H9 (cell line): Measurements from ENCODE around the gene TBC1D17. TPM values are rescaled to one million over a fixed set of nuclear protein-coding genes. Genes with fewer than 3 reads are reported as not detected.

Experiments used
- DNase-seq: peaks from one replicate; pipeline ENCODE4 v3.0.0-alpha.2; 2017
- H2AFZ ChIP-seq: one replicate; pipeline ENCODE4 v1.6.1; 2013; ENCODE audit warnings: mild to moderate bottlenecking, low read length, control low read depth, moderate library complexity
- H2AK5ac ChIP-seq: 2 replicates; pipeline ENCODE4 v1.6.1; 2013; ENCODE audit warnings: low read length, control low read depth, mixed read lengths; ENCODE audit not compliant: insufficient read length
- H2BK120ac ChIP-seq: one replicate; pipeline ENCODE4 v1.6.1; 2013; ENCODE audit warnings: low read depth, mild to moderate bottlenecking, low read length, control low read depth, inconsistent platforms; ENCODE audit not compliant: poor library complexity, severe bottlenecking
- H2BK12ac ChIP-seq: 2 replicates; pipeline ENCODE4 v1.6.1; 2013; ENCODE audit warnings: low read length, control low read depth, mixed read lengths, low read depth; ENCODE audit not compliant: insufficient read length
- H2BK15ac ChIP-seq: 2 replicates; pipeline ENCODE4 v1.6.1; 2013; ENCODE audit warnings: low read depth, low read length, control low read depth
- H2BK20ac ChIP-seq: one replicate; pipeline ENCODE4 v1.6.1; 2013; ENCODE audit warnings: low read depth, mild to moderate bottlenecking, low read length, control low read depth, inconsistent platforms; ENCODE audit not compliant: poor library complexity, severe bottlenecking
- H2BK5ac ChIP-seq: 2 replicates; pipeline ENCODE4 v1.6.1; 2013; ENCODE audit warnings: low read length, control low read depth, mixed read lengths; ENCODE audit not compliant: insufficient read length
- H3K14ac ChIP-seq: 2 replicates; pipeline ENCODE4 v1.6.1; 2013; ENCODE audit warnings: low read length, control low read depth; ENCODE audit not compliant: insufficient read depth
- H3K18ac ChIP-seq: 2 replicates; pipeline ENCODE4 v1.6.1; 2013; ENCODE audit warnings: low read depth, mild to moderate bottlenecking, mixed read lengths, low read length, control low read depth; ENCODE audit not compliant: insufficient read length
- H3K23ac ChIP-seq: 2 replicates; pipeline ENCODE4 v1.6.1; 2013; ENCODE audit warnings: low read length, control low read depth, mixed read lengths, low read depth; ENCODE audit not compliant: insufficient read length
- H3K23me2 ChIP-seq: 2 replicates; pipeline ENCODE4 v1.6.1; 2013; ENCODE audit warnings: low read depth, mild to moderate bottlenecking, mixed read lengths, low read length, control low read depth; ENCODE audit not compliant: insufficient read length, poor library complexity, severe bottlenecking
- H3K27ac ChIP-seq: 2 replicates; pipeline ENCODE4 v1.5.1; 2013; ENCODE audit warnings: low read length, control low read depth, mixed read lengths, low read depth; ENCODE audit not compliant: insufficient read length
- H3K27me3 ChIP-seq: 2 replicates; pipeline ENCODE4 v1.6.1; 2013; ENCODE audit warnings: low read length, control low read depth, inconsistent platforms; ENCODE audit not compliant: insufficient read depth
- H3K4ac ChIP-seq: 2 replicates; pipeline ENCODE4 v1.6.1; 2013; ENCODE audit warnings: low read depth, mild to moderate bottlenecking, control low read depth, inconsistent platforms, low read length, moderate library complexity
- H3K4me1 ChIP-seq: 2 replicates; pipeline ENCODE4 v1.6.1; 2013; ENCODE audit warnings: low read length, control low read depth, inconsistent platforms; ENCODE audit not compliant: insufficient read depth
- H3K4me2 ChIP-seq: 2 replicates; pipeline ENCODE4 v1.6.1; 2013; ENCODE audit warnings: low read length, control low read depth, mixed read lengths; ENCODE audit not compliant: insufficient read length, insufficient read depth
- H3K56ac ChIP-seq: 2 replicates; pipeline ENCODE4 v1.6.1; 2013; ENCODE audit warnings: low read depth, mild to moderate bottlenecking, mixed read lengths, low read length, control low read depth; ENCODE audit not compliant: insufficient read length
- H3K79me1 ChIP-seq: 2 replicates; pipeline ENCODE4 v1.6.1; 2013; ENCODE audit warnings: low read depth, mild to moderate bottlenecking, moderate library complexity, low read length, control low read depth, inconsistent platforms; ENCODE audit not compliant: insufficient read depth, poor library complexity, severe bottlenecking
- H3K79me2 ChIP-seq: 2 replicates; pipeline ENCODE4 v1.6.1; 2013; ENCODE audit warnings: low read length, control low read depth, inconsistent platforms; ENCODE audit not compliant: insufficient read depth
- H3K9ac ChIP-seq: 2 replicates; pipeline ENCODE4 v1.6.1; 2013; ENCODE audit warnings: low read length, control low read depth, mixed read lengths; ENCODE audit not compliant: insufficient read length; ENCODE audit errors: extremely low read depth
- H3K9me3 ChIP-seq: one replicate; pipeline ENCODE4 v1.6.1; 2013; ENCODE audit warnings: low read depth, low read length, inconsistent platforms; ENCODE audit not compliant: control insufficient read depth
- H3T11ph ChIP-seq: one replicate; pipeline ENCODE4 v1.6.1; 2013; ENCODE audit warnings: mild to moderate bottlenecking, low read length, control low read depth, inconsistent platforms
- H4K20me1 ChIP-seq: one replicate; pipeline ENCODE4 v1.6.1; 2013; ENCODE audit not compliant: control insufficient read depth, insufficient read length, insufficient read depth
- H4K5ac ChIP-seq: 2 replicates; pipeline ENCODE4 v1.6.1; 2013; ENCODE audit warnings: low read depth, mild to moderate bottlenecking, mixed read lengths, low read length, control low read depth; ENCODE audit not compliant: insufficient read length
- H4K8ac ChIP-seq: replicated peaks from 2 replicates; pipeline ENCODE4 v1.6.1; 2013; ENCODE audit warnings: low read length, control low read depth, mixed read lengths, low read depth; ENCODE audit not compliant: insufficient read length
- H4K91ac ChIP-seq: 2 replicates; pipeline ENCODE4 v1.6.1; 2013; ENCODE audit warnings: low read depth, mild to moderate bottlenecking, moderate library complexity, mixed read lengths, low read length, control low read depth; ENCODE audit not compliant: insufficient read length
- H3K27ac Mint-ChIP-seq, 3 experiments: 2 replicates in 2 of 3; 3 replicates in 1 of 3; pipeline ENCODE4 v1.8.0; 2020 to 2021; ENCODE audit warnings: mixed read lengths in 3 of 3, mild to moderate bottlenecking in 1 of 3, moderate library complexity in 1 of 3
- H3K27me3 Mint-ChIP-seq: 2 replicates; pipeline ENCODE4 v1.8.0; 2021; ENCODE audit warnings: low read depth, mild to moderate bottlenecking, moderate library complexity, mixed read lengths
- H3K36me3 Mint-ChIP-seq, 3 experiments: 2 replicates in 2 of 3; 3 replicates in 1 of 3; pipeline ENCODE4 v1.8.0; 2020 to 2021; ENCODE audit warnings: low read depth in 3 of 3, mixed read lengths in 3 of 3; ENCODE audit not compliant: insufficient read depth in 1 of 3
- H3K4me1 Mint-ChIP-seq, 2 experiments: 2 replicates each; pipeline ENCODE4 v1.8.0; 2020; ENCODE audit warnings: mixed read lengths in 2 of 2
- H3K4me3 Mint-ChIP-seq, 2 experiments: 2 replicates in 1 of 2; 3 replicates in 1 of 2; pipeline ENCODE4 v1.8.0; 2020 to 2021; ENCODE audit warnings: mild to moderate bottlenecking in 2 of 2, mixed read lengths in 2 of 2, moderate library complexity in 1 of 2
- H3K9me3 Mint-ChIP-seq, 2 experiments: 2 replicates in 1 of 2; 3 replicates in 1 of 2; pipeline ENCODE4 v1.8.0; 2020; ENCODE audit warnings: mild to moderate bottlenecking in 2 of 2, mixed read lengths in 2 of 2, moderate library complexity in 1 of 2
- CTCF ChIP-seq: fragments of 200-600 bp; sonication (generic); conservative IDR thresholded peaks from 3 replicates; pipeline ENCODE4 v1.8.0; 2021; ENCODE audit warnings: antibody characterized with exemption, mild to moderate bottlenecking
- WGBS: extraction: QIAGEN DNeasy Blood & Tissue Kit; methylation state at CpG from one replicate; pipeline ENCODE4 v1.1.7; 2013; ENCODE audit warnings: missing lambda C conversion rate, low lambda C conversion rate, mixed read lengths; ENCODE audit not compliant: insufficient read length; ENCODE audit errors: extremely low coverage; 5-methylcytosine and 5-hydroxymethylcytosine counted together
- total RNA-seq: library from RNA; stranded (reverse); gene quantifications from 2 replicates; pipeline ENCODE4 v1.2.1, GENCODE V29; 2021

The TBC1D17 gene
- total RNA-seq, 1 experiment from 2014 or later = 33.6 TPM

- H3K4me2 ChIP-seq = no peak overlapping the region
- no peak overlapping the region for H2BK12ac ChIP-seq
- no peak overlapping the region for H3K14ac ChIP-seq
- no peak overlapping the region for H3K9ac ChIP-seq
- peak overlapping the region in 2 of 3 experiments; percentile 34 to 84; a peak in 2 of 7 replicates for H3K27ac Mint-ChIP-seq
- no peak overlapping the region for H2BK5ac ChIP-seq
- peaks cover 23 to 42% of the 10 kb centered on the region in 2 experiments for H3K4me1 Mint-ChIP-seq
- H2AK5ac ChIP-seq = no peak overlapping the region
- DNase-seq = peak; percentile 79
- peak overlapping the region in 1 of 2 experiments; percentile 50; a peak in 1 of 5 replicates for H3K4me3 Mint-ChIP-seq
- no peak overlapping the region for H3K18ac ChIP-seq
- WGBS = no CpG with 5 or more reads among the region's 49 CpGs
- no peaks in the 10 kb centered on the region for H3K27me3 ChIP-seq
- H2BK20ac ChIP-seq = no peak overlapping the region
- no peak overlapping the region for H3K27ac ChIP-seq
- H4K20me1 ChIP-seq = no peaks in the 10 kb centered on the region
- H4K91ac ChIP-seq = no peak overlapping the region
- H4K5ac ChIP-seq = no peak overlapping the region
- no peak overlapping the region for H2BK120ac ChIP-seq
- no peaks in the 10 kb centered on the region; the same call in 1 of the 2 replicates for H3K79me2 ChIP-seq
- no peak overlapping the region for H3K4ac ChIP-seq
- no peaks in the 10 kb centered on the region for H3K4me1 ChIP-seq
- no peaks in the 10 kb centered on the region for H3K9me3 ChIP-seq
- H3K23me2 ChIP-seq = peaks cover 7% of the 10 kb centered on the region
- peaks cover 5% of the 10 kb centered on the region for H3K79me1 ChIP-seq
- peaks cover 0 to 4% of the 10 kb centered on the region in 2 experiments; a peak in 1 of 5 replicates for H3K9me3 Mint-ChIP-seq
- H3K27me3 Mint-ChIP-seq = peaks cover 3% of the 10 kb centered on the region
- H2AFZ ChIP-seq = no peak overlapping the region
- H3K23ac ChIP-seq = no peak overlapping the region
- TF ChIP-seq CTCF = peak; percentile 65
- no peak overlapping the region for H2BK15ac ChIP-seq
- H3K56ac ChIP-seq = no peak overlapping the region
- H3T11ph ChIP-seq = no peak overlapping the region
- H4K8ac ChIP-seq = no peak overlapping the region
- H3K36me3 Mint-ChIP-seq = peaks cover 28 to 77% (median 59%) of the 10 kb centered on the region in 3 experiments
Observed at GRCh38 chr19:49862391-49863253, 14.9 kb upstream of the TBC1D17 start.
